ENCODE data around the gene GPR39. TPM values are rescaled to one million over a fixed set of nuclear protein-coding genes. Genes with fewer than 3 reads are reported as not detected.

Gene GPR39
- total and polyA plus RNA-seq, 2 donors (not counting 3 experiments of a cell fraction or from before 2014, with no cell fraction given), result 0.03 to 0.20 TPM

- no peaks in the 10 kb centered on the region for H3K36me3 ChIP-seq (ENCODE audit: control insufficient read depth in 2 of 2, extremely low read depth in 1 of 2, insufficient read depth in 2 of 2, low read length in 2 of 2)
- dilution Hi-C loops (cut with MboI; ENCODE audit: extremely low pct_ligation_motif_present, low sequenced_read_pairs), result no loop called here
- POLR2A ChIA-PET, result interaction anchor here (0.6 kb wide), 1 partner anchor 103 kb away, joined by 5 read pairs; no protein-coding TSS in a partner anchor
- no peaks in the 10 kb centered on the region for H3K9me3 ChIP-seq (replicated peaks; ENCODE audit: control insufficient read depth, insufficient read depth, low read length)
- TF ChIP-seq MYC (IDR thresholded peaks at IDR 0.05; ENCODE audit: low read depth, low read length), result no peak
- TF ChIP-seq JUN (IDR thresholded peaks at IDR 0.05; ENCODE audit: borderline replicate concordance, insufficient read depth, insufficient read length, low read depth), result no peak
- TF ChIP-seq FOS (IDR thresholded peaks at IDR 0.05; ENCODE audit: borderline replicate concordance, insufficient read depth, low read length), result no peak
- TF ChIP-seq MAX (IDR thresholded peaks at IDR 0.05; ENCODE audit: insufficient read depth, insufficient read length), result no peak
- no peak for TF ChIP-seq EZH2 (IDR thresholded peaks at IDR 0.05; ENCODE audit: borderline replicate concordance, low read depth, low read length, severe bottlenecking)
- no peak for TF ChIP-seq POLR2AphosphoS5 (IDR thresholded peaks at IDR 0.05; ENCODE audit: insufficient read depth, low read depth, low read length)
- no peak for TF ChIP-seq GATA2 (IDR thresholded peaks at IDR 0.05; ENCODE audit: insufficient read depth, insufficient read length, low read depth, low read length)
- TF ChIP-seq POLR2A (IDR thresholded peaks at IDR 0.05; ENCODE audit: low read depth, low read length), result no peak
- TF ChIP-seq CTCF (IDR thresholded peaks at IDR 0.05; ENCODE audit: extremely low read depth in 1 of 2, insufficient read depth in 1 of 2, low read depth in 1 of 2, low read length in 2 of 2), result no peak
- CTCF ChIA-PET, result interaction anchor here (0.7 to 4.6 kb wide), 10 partner anchors 11 to 1175 kb away, joined by 3 to 28 read pairs (median 8); no protein-coding TSS in a partner anchor
- peak overlapping the region; percentile 76 for H3K4me2 ChIP-seq (ENCODE audit: insufficient read depth, low read length)
- DNase-seq (ENCODE audit: low read depth, low spot score), result peak; percentile 42
- intact Hi-C loops (cut with micrococcal nuclease), result loop anchor here (1.0 kb wide), 1 partner anchor 502 kb away; no protein-coding TSS in a partner anchor
- H3K27ac ChIP-seq (ENCODE audit: insufficient read depth, low read depth, low read length), result no peak overlapping the region
- peak; percentile 8 for FAIRE-seq
- no TSS peak for BruUV-seq (replicated peaks)
- no peaks in the 10 kb centered on the region for H3K27me3 ChIP-seq (ENCODE audit: control insufficient read depth in 2 of 2, insufficient read depth in 2 of 2, low read length in 2 of 2)
- H3K4me1 ChIP-seq (ENCODE audit: control insufficient read depth, extremely low read depth, insufficient read depth, low read length), result peaks cover 30% of the 10 kb centered on the region
- no peaks in the 10 kb centered on the region for H3K9me1 ChIP-seq (replicated peaks; ENCODE audit: control insufficient read depth, extremely low read depth, insufficient read depth, low read length)
- peak overlapping the region; percentile 73 for H2AFZ ChIP-seq (ENCODE audit: low read depth, low read length)
- H3K4me3 ChIP-seq (replicated peaks in 1 of 3; ENCODE audit: insufficient read depth in 1 of 3, low read depth in 1 of 3, low read length in 3 of 3), result peak overlapping the region; percentile 55 to 76 (median 75)
- H3K9ac ChIP-seq (replicated peaks; ENCODE audit: extremely low read depth, insufficient read depth, low read length), result peak overlapping the region; percentile 46
- no peaks in the 10 kb centered on the region for H4K20me1 ChIP-seq (replicated peaks; ENCODE audit: control insufficient read depth, extremely low read depth, insufficient read depth, low read length)
- peaks cover 10% of the 10 kb centered on the region for H3K79me2 ChIP-seq (ENCODE audit: control insufficient read depth, insufficient read depth, low read length)
These were observed 252.6 kb downstream of the GPR39 start for GRCh38 chr2:132668987-132669907.
